GM23338 (cell line): ENCODE measurements around the gene TUBB4A. TPM values are rescaled to one million over a fixed set of nuclear protein-coding genes. Genes with fewer than 3 reads are reported as not detected.

Source experiments
- ATAC-seq: fragments of 200-7000 bp; cut with Tn5 transposase; 3 replicates; pipeline ENCODE4 v1.9.1; 2020
- DNase-seq: peaks from one replicate; pipeline ENCODE4 v3.0.0-alpha.2; 2015; ENCODE audit warnings: low spot score
- H2AFZ ChIP-seq: fragments of 200-600 bp; sonication (generic); 2 replicates; pipeline ENCODE4 v1.8.0; 2016; ENCODE audit warnings: antibody characterized with exemption, mild to moderate bottlenecking, moderate library complexity
- H3F3A ChIP-seq: fragments of 200-600 bp; sonication (generic); replicated peaks from 2 replicates; pipeline ENCODE4 v1.8.0; 2017; ENCODE audit warnings: antibody characterized with exemption, mixed run types, low read depth
- H3K27ac ChIP-seq: fragments of 200-600 bp; sonication (generic); 2 replicates; pipeline ENCODE4 v1.6.1; 2016; ENCODE audit warnings: low read depth
- H3K27me3 ChIP-seq: fragments of 200-600 bp; sonication (generic); 2 replicates; pipeline ENCODE4 v1.8.0; 2016; ENCODE audit warnings: mild to moderate bottlenecking, mixed run types, moderate library complexity; ENCODE audit not compliant: insufficient read depth
- H3K36me3 ChIP-seq: fragments of 200-600 bp; sonication (generic); 2 replicates; pipeline ENCODE4 v1.8.0; 2016; ENCODE audit warnings: mild to moderate bottlenecking; ENCODE audit not compliant: insufficient read depth
- H3K4me1 ChIP-seq: fragments of 200-600 bp; sonication (generic); 2 replicates; pipeline ENCODE4 v1.8.0; 2016; ENCODE audit warnings: mild to moderate bottlenecking, moderate library complexity; ENCODE audit not compliant: insufficient read depth
- H3K4me2 ChIP-seq: fragments of 200-600 bp; sonication (generic); 2 replicates; pipeline ENCODE4 v1.7.1; 2017; ENCODE audit warnings: mixed run types
- H3K4me3 ChIP-seq: fragments of 200-600 bp; sonication (generic); 2 replicates; pipeline ENCODE4 v1.6.1; 2016; ENCODE audit warnings: mixed run types
- H3K79me2 ChIP-seq: fragments of 200-600 bp; sonication (generic); replicated peaks from 2 replicates; pipeline ENCODE4 v1.8.0; 2017; ENCODE audit warnings: mild to moderate bottlenecking; ENCODE audit not compliant: insufficient read depth
- H3K9me2 ChIP-seq: fragments of 200-600 bp; sonication (generic); 2 replicates; pipeline ENCODE4 v1.8.0; 2017; ENCODE audit not compliant: insufficient read depth
- H4K20me1 ChIP-seq: fragments of 200-600 bp; sonication (generic); replicated peaks from 2 replicates; pipeline ENCODE4 v1.8.0; 2017; ENCODE audit warnings: mild to moderate bottlenecking; ENCODE audit not compliant: insufficient read depth
- H3K27ac Mint-ChIP-seq: 2 replicates; pipeline ENCODE4 v1.8.0; 2020; ENCODE audit warnings: inconsistent platforms, mild to moderate bottlenecking, moderate library complexity, mixed read lengths
- H3K27me3 Mint-ChIP-seq: 3 replicates; pipeline ENCODE4 v1.8.0; 2022; ENCODE audit warnings: low read depth, mild to moderate bottlenecking, moderate library complexity, mixed read lengths, inconsistent platforms; ENCODE audit not compliant: insufficient read depth, poor library complexity
- H3K36me3 Mint-ChIP-seq: 3 replicates; pipeline ENCODE4 v1.8.0; 2021; ENCODE audit warnings: low read depth, mild to moderate bottlenecking, inconsistent platforms, moderate library complexity, mixed read lengths
- H3K4me1 Mint-ChIP-seq: 3 replicates; pipeline ENCODE4 v1.8.0; 2020; ENCODE audit warnings: mild to moderate bottlenecking, inconsistent platforms, mixed read lengths
- H3K4me3 Mint-ChIP-seq: 3 replicates; pipeline ENCODE4 v1.8.0; 2021; ENCODE audit warnings: moderate library complexity, mild to moderate bottlenecking, inconsistent platforms, mixed read lengths
- H3K9me3 Mint-ChIP-seq: 3 replicates; pipeline ENCODE4 v1.8.0; 2020; ENCODE audit warnings: moderate library complexity, mild to moderate bottlenecking, inconsistent platforms, mixed read lengths
- CREB1 ChIP-seq: fragments of 250-450 bp; sonication (Bioruptor Pico); IDR thresholded peaks from 2 replicates; pipeline ENCODE4 v1.5.0; 2020; ENCODE audit warnings: low read depth, mild to moderate bottlenecking, moderate library complexity
- EZH2phosphoT487 ChIP-seq: fragments of 200-600 bp; sonication (generic); IDR thresholded peaks from one replicate; pipeline ENCODE4 v1.8.1; 2018; ENCODE audit warnings: antibody characterized with exemption; ENCODE audit not compliant: unreplicated experiment
- JUNB ChIP-seq: IDR thresholded peaks from one replicate; pipeline ENCODE4 v1.6.1; 2016; ENCODE audit warnings: antibody characterized with exemption; ENCODE audit not compliant: unreplicated experiment
- ZNF114 ChIP-seq: fragments of 250-450 bp; sonication (Bioruptor Pico); IDR thresholded peaks from 2 replicates; pipeline ENCODE4 v1.5.0; 2020; ENCODE audit warnings: mild to moderate bottlenecking, moderate library complexity
- polyA plus RNA-seq: library from polyadenylated mRNA; unstranded; fragments of >200 nt; fragmentation: Nextera tagmentation; extraction: Ambion mirVana; gene quantifications from 2 replicates; pipeline ENCODE4 v1.2.1, GENCODE V29; 2016
- total RNA-seq: library from RNA; depleted of rRNA; stranded (reverse); fragments of >200 nt; shearing (Covaris generic); gene quantifications from 2 replicates; pipeline ENCODE4 v1.2.3, GENCODE V29; 2014
- TF ChIP-seq, protein P1 (sequence below): IDR thresholded peaks from 2 replicates; pipeline ENCODE4 v1.6.1; 2016; ENCODE audit warnings: antibody characterized with exemption
- TF ChIP-seq, protein P2 (sequence below): fragments of 250-450 bp; sonication (Bioruptor Pico); IDR thresholded peaks from 2 replicates; pipeline ENCODE4 v1.5.0; 2020; ENCODE audit warnings: mild to moderate bottlenecking, moderate library complexity

TUBB4A gene
- total and polyA plus RNA-seq, 2 experiments from 2014 or later, result 32.9 to 41.7 TPM

DNA sequence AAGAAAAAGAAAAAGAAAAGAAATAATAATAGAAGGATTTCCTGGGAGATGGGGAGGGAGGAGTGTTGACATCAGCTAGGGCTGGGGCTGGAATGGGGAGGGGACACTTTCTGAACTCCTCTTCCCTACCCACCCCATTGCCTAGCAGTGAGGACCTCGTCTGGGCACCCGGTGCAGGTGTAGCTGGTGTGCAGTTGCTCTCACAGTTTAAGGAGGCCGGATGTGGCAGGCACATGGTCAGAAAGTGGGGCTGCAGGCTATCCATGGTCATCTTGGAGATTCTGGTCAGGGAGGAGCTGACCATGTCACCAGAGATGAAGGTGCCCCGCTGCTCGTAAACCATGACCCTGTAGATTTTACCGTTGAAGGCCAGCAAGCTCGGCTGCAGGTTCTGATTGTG is 8.5 kb upstream of the TUBB4A start:
- H3K36me3 ChIP-seq, result no peaks in the 10 kb centered on the region
- DNase-seq (no peak), ATAC-seq (no peak)
- H4K20me1 ChIP-seq, result no peaks in the 10 kb centered on the region
- no peak overlapping the region for H3K4me3 ChIP-seq
- TF ChIP-seq EZH2phosphoT487 (no peak), ZNF114 (CRISPR knock-in tag) (no peak), CREB1 (no peak), JUNB (no peak)
- TF ChIP-seq, protein P1, sequence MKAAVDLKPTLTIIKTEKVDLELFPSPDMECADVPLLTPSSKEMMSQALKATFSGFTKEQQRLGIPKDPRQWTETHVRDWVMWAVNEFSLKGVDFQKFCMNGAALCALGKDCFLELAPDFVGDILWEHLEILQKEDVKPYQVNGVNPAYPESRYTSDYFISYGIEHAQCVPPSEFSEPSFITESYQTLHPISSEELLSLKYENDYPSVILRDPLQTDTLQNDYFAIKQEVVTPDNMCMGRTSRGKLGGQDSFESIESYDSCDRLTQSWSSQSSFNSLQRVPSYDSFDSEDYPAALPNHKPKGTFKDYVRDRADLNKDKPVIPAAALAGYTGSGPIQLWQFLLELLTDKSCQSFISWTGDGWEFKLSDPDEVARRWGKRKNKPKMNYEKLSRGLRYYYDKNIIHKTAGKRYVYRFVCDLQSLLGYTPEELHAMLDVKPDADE, result no peak
- TF ChIP-seq, protein P2, sequence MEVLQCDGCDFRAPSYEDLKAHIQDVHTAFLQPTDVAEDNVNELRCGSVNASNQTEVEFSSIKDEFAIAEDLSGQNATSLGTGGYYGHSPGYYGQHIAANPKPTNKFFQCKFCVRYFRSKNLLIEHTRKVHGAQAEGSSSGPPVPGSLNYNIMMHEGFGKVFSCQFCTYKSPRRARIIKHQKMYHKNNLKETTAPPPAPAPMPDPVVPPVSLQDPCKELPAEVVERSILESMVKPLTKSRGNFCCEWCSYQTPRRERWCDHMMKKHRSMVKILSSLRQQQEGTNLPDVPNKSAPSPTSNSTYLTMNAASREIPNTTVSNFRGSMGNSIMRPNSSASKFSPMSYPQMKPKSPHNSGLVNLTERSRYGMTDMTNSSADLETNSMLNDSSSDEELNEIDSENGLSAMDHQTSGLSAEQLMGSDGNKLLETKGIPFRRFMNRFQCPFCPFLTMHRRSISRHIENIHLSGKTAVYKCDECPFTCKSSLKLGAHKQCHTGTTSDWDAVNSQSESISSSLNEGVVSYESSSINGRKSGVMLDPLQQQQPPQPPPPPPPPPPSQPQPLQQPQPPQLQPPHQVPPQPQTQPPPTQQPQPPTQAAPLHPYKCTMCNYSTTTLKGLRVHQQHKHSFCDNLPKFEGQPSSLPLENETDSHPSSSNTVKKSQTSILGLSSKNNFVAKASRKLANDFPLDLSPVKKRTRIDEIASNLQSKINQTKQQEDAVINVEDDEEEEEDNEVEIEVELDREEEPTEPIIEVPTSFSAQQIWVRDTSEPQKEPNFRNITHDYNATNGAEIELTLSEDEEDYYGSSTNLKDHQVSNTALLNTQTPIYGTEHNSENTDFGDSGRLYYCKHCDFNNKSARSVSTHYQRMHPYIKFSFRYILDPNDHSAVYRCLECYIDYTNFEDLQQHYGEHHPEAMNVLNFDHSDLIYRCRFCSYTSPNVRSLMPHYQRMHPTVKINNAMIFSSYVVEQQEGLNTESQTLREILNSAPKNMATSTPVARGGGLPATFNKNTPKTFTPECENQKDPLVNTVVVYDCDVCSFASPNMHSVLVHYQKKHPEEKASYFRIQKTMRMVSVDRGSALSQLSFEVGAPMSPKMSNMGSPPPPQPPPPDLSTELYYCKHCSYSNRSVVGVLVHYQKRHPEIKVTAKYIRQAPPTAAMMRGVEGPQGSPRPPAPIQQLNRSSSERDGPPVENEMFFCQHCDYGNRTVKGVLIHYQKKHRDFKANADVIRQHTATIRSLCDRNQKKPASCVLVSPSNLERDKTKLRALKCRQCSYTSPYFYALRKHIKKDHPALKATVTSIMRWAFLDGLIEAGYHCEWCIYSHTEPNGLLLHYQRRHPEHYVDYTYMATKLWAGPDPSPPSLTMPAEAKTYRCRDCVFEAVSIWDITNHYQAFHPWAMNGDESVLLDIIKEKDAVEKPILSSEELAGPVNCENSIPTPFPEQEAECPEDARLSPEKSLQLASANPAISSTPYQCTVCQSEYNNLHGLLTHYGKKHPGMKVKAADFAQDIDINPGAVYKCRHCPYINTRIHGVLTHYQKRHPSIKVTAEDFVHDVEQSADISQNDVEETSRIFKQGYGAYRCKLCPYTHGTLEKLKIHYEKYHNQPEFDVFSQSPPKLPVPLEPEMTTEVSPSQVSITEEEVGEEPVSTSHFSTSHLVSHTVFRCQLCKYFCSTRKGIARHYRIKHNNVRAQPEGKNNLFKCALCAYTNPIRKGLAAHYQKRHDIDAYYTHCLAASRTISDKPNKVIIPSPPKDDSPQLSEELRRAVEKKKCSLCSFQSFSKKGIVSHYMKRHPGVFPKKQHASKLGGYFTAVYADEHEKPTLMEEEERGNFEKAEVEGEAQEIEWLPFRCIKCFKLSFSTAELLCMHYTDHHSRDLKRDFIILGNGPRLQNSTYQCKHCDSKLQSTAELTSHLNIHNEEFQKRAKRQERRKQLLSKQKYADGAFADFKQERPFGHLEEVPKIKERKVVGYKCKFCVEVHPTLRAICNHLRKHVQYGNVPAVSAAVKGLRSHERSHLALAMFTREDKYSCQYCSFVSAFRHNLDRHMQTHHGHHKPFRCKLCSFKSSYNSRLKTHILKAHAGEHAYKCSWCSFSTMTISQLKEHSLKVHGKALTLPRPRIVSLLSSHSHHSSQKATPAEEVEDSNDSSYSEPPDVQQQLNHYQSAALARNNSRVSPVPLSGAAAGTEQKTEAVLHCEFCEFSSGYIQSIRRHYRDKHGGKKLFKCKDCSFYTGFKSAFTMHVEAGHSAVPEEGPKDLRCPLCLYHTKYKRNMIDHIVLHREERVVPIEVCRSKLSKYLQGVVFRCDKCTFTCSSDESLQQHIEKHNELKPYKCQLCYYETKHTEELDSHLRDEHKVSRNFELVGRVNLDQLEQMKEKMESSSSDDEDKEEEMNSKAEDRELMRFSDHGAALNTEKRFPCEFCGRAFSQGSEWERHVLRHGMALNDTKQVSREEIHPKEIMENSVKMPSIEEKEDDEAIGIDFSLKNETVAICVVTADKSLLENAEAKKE, result no peak
- no peak overlapping the region for H3K27ac ChIP-seq
- Mint-ChIP-seq H3K36me3 (no peaks in the 10 kb centered on the region), H3K4me1 (no peaks in the 10 kb centered on the region), H3K9me3 (no peaks in the 10 kb centered on the region; the same call in 2 of the 3 replicates), H3K27me3 (peaks cover 5% of the 10 kb centered on the region), H3K27ac (no peak overlapping the region), H3K4me3 (no peak overlapping the region)
- H3K4me1 ChIP-seq, result no peaks in the 10 kb centered on the region
- no peaks in the 10 kb centered on the region for H3K9me2 ChIP-seq
- H3F3A ChIP-seq, result no peaks in the 10 kb centered on the region
- no peaks in the 10 kb centered on the region for H3K27me3 ChIP-seq
- H3K4me2 ChIP-seq, result no peak overlapping the region
- no peaks in the 10 kb centered on the region for H3K79me2 ChIP-seq
- H2AFZ ChIP-seq, result no peak overlapping the region
